Activated CD8-positive, alpha-beta T cell treated with anti-CD3 and anti-CD28 coated beads for 36 hours (primary cell): Measurements from ENCODE around the gene CEMIP. TPM values are rescaled to one million over a fixed set of nuclear protein-coding genes. Genes with fewer than 3 reads are reported as not detected.

Experiments
- ATAC-seq: fragments of 200-7000 bp; cut with Tn5 transposase; one replicate; pipeline ENCODE4 v1.10.0; 2021; ENCODE audit warnings: mild to moderate bottlenecking, moderate library complexity
- CTCF ChIA-PET: fragments of 350-600 bp; sonication (Branson Sonifier 250); formaldehyde crosslinking; loops from one replicate; lab custom pipeline; 2021; ENCODE audit warnings: antibody characterized with exemption; lab: Charles Lee
- POLR2A ChIA-PET: fragments of 350-600 bp; sonication (Branson Sonifier 250); formaldehyde crosslinking; loops from one replicate; lab custom pipeline; 2021; ENCODE audit warnings: antibody characterized with exemption; lab: Charles Lee
- DNase-seq: peaks from one replicate; pipeline ENCODE4 v3.0.0-alpha.2; 2020
- H3K27ac Mint-ChIP-seq: one replicate; pipeline ENCODE4 v1.8.0; 2021; ENCODE audit warnings: mild to moderate bottlenecking, mixed read lengths
- H3K27me3 Mint-ChIP-seq: one replicate; pipeline ENCODE4 v1.8.0; 2021; ENCODE audit warnings: mixed read lengths
- H3K36me3 Mint-ChIP-seq: one replicate; pipeline ENCODE4 v1.8.0; 2021; ENCODE audit warnings: low read depth, mixed read lengths
- H3K4me1 Mint-ChIP-seq: one replicate; pipeline ENCODE4 v1.8.0; 2021; ENCODE audit warnings: low read depth, mixed read lengths
- H3K4me3 Mint-ChIP-seq: one replicate; pipeline ENCODE4 v1.8.0; 2021; ENCODE audit warnings: mild to moderate bottlenecking, moderate library complexity, mixed read lengths
- H3K9me3 Mint-ChIP-seq: one replicate; pipeline ENCODE4 v1.8.0; 2021; ENCODE audit warnings: mixed read lengths
- intact Hi-C: fragments of 100-400 bp; cut with micrococcal nuclease; formaldehyde crosslinking; loops from one replicate; pipeline ENCODE4 v1.10.0; 2022
- total RNA-seq, 2 experiments: library from RNA; stranded (reverse); gene quantifications; one replicate each; pipeline ENCODE4 v1.2.3, GENCODE V29; 2021
- TF ChIP-seq, protein P1 (sequence below): fragments of 200-600 bp; IDR thresholded peaks from one replicate; pipeline ENCODE4 v1.8.0; 2022; ENCODE audit warnings: antibody characterized with exemption, mild to moderate bottlenecking

Gene CEMIP
- total RNA-seq, 2 experiments from 2014 or later, result not detected

DNA sequence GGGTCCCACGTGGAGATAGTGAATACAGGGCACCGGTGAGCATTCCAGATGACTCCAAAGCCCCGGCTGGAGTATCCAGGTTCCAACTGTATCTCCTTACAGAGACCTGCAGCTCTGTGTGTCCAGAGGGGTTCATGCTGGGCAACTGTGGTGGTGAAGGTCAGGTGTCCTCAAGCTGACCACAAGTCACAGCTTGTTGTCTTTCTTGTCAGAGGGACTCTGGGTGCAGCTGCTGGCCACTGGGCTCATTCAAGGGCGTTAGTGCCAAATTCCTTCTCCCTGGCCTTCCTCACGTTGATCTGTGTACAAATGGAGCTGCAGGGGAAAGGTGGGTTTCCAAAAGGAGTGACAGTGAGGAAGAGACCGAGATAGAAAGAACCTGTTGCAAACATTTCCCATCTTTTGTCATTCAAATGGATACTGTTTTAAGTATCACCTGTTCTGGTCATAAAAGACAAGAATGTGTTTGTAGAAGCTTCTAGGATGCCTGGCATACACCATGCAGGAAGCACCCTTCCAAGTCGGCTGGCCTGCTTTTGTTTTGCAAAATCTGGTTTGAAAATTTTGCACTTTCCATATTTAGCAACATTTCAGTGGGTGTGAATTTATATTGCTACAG lies 52.5 kb downstream of the CEMIP start:
- H3K4me1 Mint-ChIP-seq, result no peaks in the 10 kb centered on the region
- TF ChIP-seq, protein P1, sequence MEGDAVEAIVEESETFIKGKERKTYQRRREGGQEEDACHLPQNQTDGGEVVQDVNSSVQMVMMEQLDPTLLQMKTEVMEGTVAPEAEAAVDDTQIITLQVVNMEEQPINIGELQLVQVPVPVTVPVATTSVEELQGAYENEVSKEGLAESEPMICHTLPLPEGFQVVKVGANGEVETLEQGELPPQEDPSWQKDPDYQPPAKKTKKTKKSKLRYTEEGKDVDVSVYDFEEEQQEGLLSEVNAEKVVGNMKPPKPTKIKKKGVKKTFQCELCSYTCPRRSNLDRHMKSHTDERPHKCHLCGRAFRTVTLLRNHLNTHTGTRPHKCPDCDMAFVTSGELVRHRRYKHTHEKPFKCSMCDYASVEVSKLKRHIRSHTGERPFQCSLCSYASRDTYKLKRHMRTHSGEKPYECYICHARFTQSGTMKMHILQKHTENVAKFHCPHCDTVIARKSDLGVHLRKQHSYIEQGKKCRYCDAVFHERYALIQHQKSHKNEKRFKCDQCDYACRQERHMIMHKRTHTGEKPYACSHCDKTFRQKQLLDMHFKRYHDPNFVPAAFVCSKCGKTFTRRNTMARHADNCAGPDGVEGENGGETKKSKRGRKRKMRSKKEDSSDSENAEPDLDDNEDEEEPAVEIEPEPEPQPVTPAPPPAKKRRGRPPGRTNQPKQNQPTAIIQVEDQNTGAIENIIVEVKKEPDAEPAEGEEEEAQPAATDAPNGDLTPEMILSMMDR, result no peak
- DNase-seq (no peak), ATAC-seq (no peak)
- H3K27me3 Mint-ChIP-seq, result no peaks in the 10 kb centered on the region
- intact Hi-C loops, result no loop called here
- ChIA-PET POLR2A (no interaction called here), CTCF (no interaction called here)
- no peaks in the 10 kb centered on the region for H3K9me3 Mint-ChIP-seq
- H3K27ac Mint-ChIP-seq, result no peak overlapping the region
- no peak overlapping the region for H3K4me3 Mint-ChIP-seq
- H3K36me3 Mint-ChIP-seq, result no peaks in the 10 kb centered on the region

GRCh38 chr15:80832686-80833085 lies 53.5 kb downstream of the CEMIP start:
- TF ChIP-seq, protein P1, result no peak
- intact Hi-C loops, result no loop called here

GRCh38 chr15:80834402-80834801 lies 55.2 kb downstream of the CEMIP start:
- Mint-ChIP-seq H3K4me3 (no peak overlapping the region), H3K4me1 (no peaks in the 10 kb centered on the region), H3K9me3 (no peaks in the 10 kb centered on the region), H3K36me3 (no peaks in the 10 kb centered on the region), H3K27me3 (peaks cover 4% of the 10 kb centered on the region), H3K27ac (no peak overlapping the region)
- intact Hi-C loops, result no loop called here
- TF ChIP-seq, protein P1, result no peak
- ATAC-seq (no peak), DNase-seq (no peak)
- POLR2A ChIA-PET, result no interaction called here
- CTCF ChIA-PET, result no interaction called here

More at GRCh38 chr15:80832686-80833085, 53.5 kb downstream of the CEMIP start:
- H3K4me3 Mint-ChIP-seq, result no peak overlapping the region
- ATAC-seq, result no peak
- no peaks in the 10 kb centered on the region for H3K27me3 Mint-ChIP-seq
- H3K36me3 Mint-ChIP-seq, result no peaks in the 10 kb centered on the region
- no peak overlapping the region for H3K27ac Mint-ChIP-seq
- H3K9me3 Mint-ChIP-seq, result no peaks in the 10 kb centered on the region
- CTCF ChIA-PET, result interaction anchor here (1.0 kb wide), 1 partner anchor 220 kb away, joined by 3 read pairs; no protein-coding TSS in a partner anchor
- POLR2A ChIA-PET, result no interaction called here
- no peak for DNase-seq
- H3K4me1 Mint-ChIP-seq, result no peaks in the 10 kb centered on the region

- ChIA-PET POLR2A (no interaction called here), CTCF (no interaction called here)
- ATAC-seq, result no peak
- Mint-ChIP-seq H3K27me3 (peaks cover 4% of the 10 kb centered on the region), H3K27ac (no peak overlapping the region), H3K4me1 (no peaks in the 10 kb centered on the region), H3K9me3 (no peaks in the 10 kb centered on the region), H3K4me3 (no peak overlapping the region), H3K36me3 (no peaks in the 10 kb centered on the region)
- no peak for DNase-seq
- intact Hi-C loops, result no loop called here
- TF ChIP-seq, protein P1, result no peak
These were observed 55.7 kb downstream of the CEMIP start for GRCh38 chr15:80834906-80835305.

GRCh38 chr15:80835336-80835735 lies 56.2 kb downstream of the CEMIP start:
- Mint-ChIP-seq H3K9me3 (no peaks in the 10 kb centered on the region), H3K27ac (no peak overlapping the region), H3K4me3 (no peak overlapping the region), H3K36me3 (no peaks in the 10 kb centered on the region), H3K27me3 (peaks cover 4% of the 10 kb centered on the region), H3K4me1 (no peaks in the 10 kb centered on the region)
- DNase-seq, result no peak
- ChIA-PET CTCF (no interaction called here), POLR2A (no interaction called here)
- TF ChIP-seq, protein P1, result no peak
- intact Hi-C loops, result no loop called here
- no peak for ATAC-seq
